HEK293 (cell line): Measurements from ENCODE around the gene RSPO1.

Source experiments
- CTCF ChIA-PET: fragments of 350-600 bp; formaldehyde crosslinking; extraction: SDS; loops from one replicate; lab custom pipeline; 2021; ENCODE audit warnings: antibody characterized with exemption; lab: Yijun Ruan, JAX
- POLR2A ChIA-PET: fragments of 300-600 bp; formaldehyde crosslinking; extraction: SDS; loops from one replicate; lab custom pipeline; 2020; ENCODE audit warnings: antibody characterized with exemption, inconsistent platforms; lab: Yijun Ruan, JAX
- H3K27ac ChIP-seq: fragments of 200-500 bp; sonication (Bioruptor generic); 2 replicates; pipeline ENCODE4 v1.5.1; 2014; ENCODE audit warnings: low read depth, low read length, control low read depth, inconsistent platforms; ENCODE audit errors: extremely low read depth
- H3K36me3 ChIP-seq, 2 experiments: fragments of 200-500 bp in 1 of 2; sonication (Bioruptor generic) in 1 of 2; 1 replicate in 1 of 2; 2 replicates in 1 of 2; pipeline ENCODE4 v1.5.1; 2014 to 2017; ENCODE audit warnings: inconsistent platforms in 2 of 2, low read length in 2 of 2; ENCODE audit not compliant: control insufficient read depth in 2 of 2, insufficient read depth in 1 of 2
- H3K4me1 ChIP-seq: fragments of 200-500 bp; sonication (Bioruptor generic); 2 replicates; pipeline ENCODE4 v1.5.1; 2014; ENCODE audit warnings: mild to moderate bottlenecking, low read length, inconsistent platforms; ENCODE audit not compliant: control insufficient read depth, insufficient read depth
- H3K4me3 ChIP-seq: 2 replicates; pipeline ENCODE4 v1.5.1; 2011; ENCODE audit warnings: low read depth, mild to moderate bottlenecking, control low read depth, low read length, moderate library complexity
- H3K9me3 ChIP-seq: fragments of 200-500 bp; sonication (Bioruptor generic); 2 replicates; pipeline ENCODE4 v1.5.1; 2014; ENCODE audit warnings: low read depth, low read length, inconsistent platforms; ENCODE audit not compliant: control insufficient read depth, insufficient read depth
- GLIS1 ChIP-seq: fragments of 450-650 bp; formaldehyde crosslinking; IDR thresholded peaks from 2 replicates; pipeline ENCODE4 v1.5.1; 2016; ENCODE audit warnings: missing biosample characterization, missing genetic modification characterization
- GLIS2 ChIP-seq: fragments of 450-650 bp; formaldehyde crosslinking; IDR thresholded peaks from 2 replicates; pipeline ENCODE4 v1.5.1; 2016; ENCODE audit warnings: missing biosample characterization, missing genetic modification characterization
- KLF1 ChIP-seq: fragments of 450-650 bp; formaldehyde crosslinking; IDR thresholded peaks from 2 replicates; pipeline ENCODE4 v1.5.1; 2016; ENCODE audit warnings: missing biosample characterization, missing genetic modification characterization
- KLF17 ChIP-seq: fragments of 450-650 bp; formaldehyde crosslinking; IDR thresholded peaks from 2 replicates; pipeline ENCODE4 v1.5.1; 2016; ENCODE audit warnings: missing biosample characterization, missing genetic modification characterization
- KLF9 ChIP-seq: fragments of 450-650 bp; formaldehyde crosslinking; IDR thresholded peaks from 2 replicates; pipeline ENCODE4 v1.5.1; 2016; ENCODE audit warnings: missing biosample characterization, missing genetic modification characterization, low read depth
- PBX3 ChIP-seq: sonication (generic); formaldehyde crosslinking; IDR thresholded peaks from 2 replicates; pipeline ENCODE4 v1.8.1; 2022; ENCODE audit warnings: mild to moderate bottlenecking, moderate library complexity, missing genetic modification reagents
- RBAK ChIP-seq: fragments of 450-650 bp; formaldehyde crosslinking; IDR thresholded peaks from 2 replicates; pipeline ENCODE4 v1.5.1; 2016; ENCODE audit warnings: missing biosample characterization, missing genetic modification characterization
- SCRT1 ChIP-seq: fragments of 450-650 bp; formaldehyde crosslinking; IDR thresholded peaks from 2 replicates; pipeline ENCODE4 v1.5.1; 2016; ENCODE audit warnings: missing biosample characterization, missing genetic modification characterization, borderline replicate concordance
- SP2 ChIP-seq: fragments of 450-650 bp; formaldehyde crosslinking; IDR thresholded peaks from 2 replicates; pipeline ENCODE4 v1.5.1; 2016; ENCODE audit warnings: missing biosample characterization, missing genetic modification characterization
- SP3 ChIP-seq: fragments of 450-650 bp; formaldehyde crosslinking; IDR thresholded peaks from 2 replicates; pipeline ENCODE4 v1.5.1; 2016; ENCODE audit warnings: missing biosample characterization, missing genetic modification characterization
- SP7 ChIP-seq: fragments of 450-650 bp; formaldehyde crosslinking; IDR thresholded peaks from 2 replicates; pipeline ENCODE4 v1.5.1; 2016; ENCODE audit warnings: missing biosample characterization, missing genetic modification characterization
- ZBTB1 ChIP-seq: fragments of 450-650 bp; formaldehyde crosslinking; IDR thresholded peaks from 2 replicates; pipeline ENCODE4 v1.5.1; 2016; ENCODE audit warnings: missing biosample characterization, missing genetic modification characterization
- ZBTB11 ChIP-seq: fragments of 450-650 bp; formaldehyde crosslinking; conservative IDR thresholded peaks from 2 replicates; pipeline ENCODE4 v1.5.1; 2016; ENCODE audit warnings: low read depth, missing biosample characterization, missing genetic modification characterization
- ZBTB17 ChIP-seq: fragments of 450-650 bp; formaldehyde crosslinking; IDR thresholded peaks from 2 replicates; pipeline ENCODE4 v1.5.1; 2016; ENCODE audit warnings: missing biosample characterization, missing genetic modification characterization
- ZEB2 ChIP-seq: fragments of 450-650 bp; formaldehyde crosslinking; IDR thresholded peaks from 2 replicates; pipeline ENCODE4 v1.5.1; 2016; ENCODE audit warnings: missing biosample characterization, missing genetic modification characterization
- ZFHX2 ChIP-seq: fragments of 450-650 bp; formaldehyde crosslinking; conservative IDR thresholded peaks from 2 replicates; pipeline ENCODE4 v1.5.1; 2016; ENCODE audit warnings: missing biosample characterization, missing genetic modification characterization
- ZFP69B ChIP-seq: fragments of 450-650 bp; formaldehyde crosslinking; IDR thresholded peaks from 2 replicates; pipeline ENCODE4 v1.5.1; 2016; ENCODE audit warnings: missing biosample characterization, missing genetic modification characterization
- ZNF114 ChIP-seq: fragments of 450-650 bp; formaldehyde crosslinking; IDR thresholded peaks from 2 replicates; pipeline ENCODE4 v1.5.0; 2017; ENCODE audit warnings: missing biosample characterization, missing genetic modification characterization
- ZNF184 ChIP-seq: fragments of 450-650 bp; IDR thresholded peaks from 2 replicates; pipeline ENCODE4 v1.5.1; 2018; ENCODE audit warnings: missing biosample characterization, mild to moderate bottlenecking, missing genetic modification characterization
- ZNF274 ChIP-seq, 2 experiments: fragments of 200-500 bp in 1 of 2; fragments of 450-650 bp in 1 of 2; sonication (Bioruptor generic) in 1 of 2; formaldehyde crosslinking in 1 of 2; IDR thresholded peaks; 2 replicates each; pipeline versions ENCODE4 v1.5.1 to v1.6.1; 2014 to 2016; ENCODE audit warnings: borderline replicate concordance in 1 of 2, inconsistent platforms in 1 of 2, low read length in 1 of 2, missing biosample characterization in 1 of 2, missing genetic modification characterization in 1 of 2
- ZNF280D ChIP-seq: fragments of 450-650 bp; formaldehyde crosslinking; IDR thresholded peaks from 2 replicates; pipeline ENCODE4 v1.5.1; 2016; ENCODE audit warnings: missing biosample characterization, missing genetic modification characterization
- ZNF335 ChIP-seq: fragments of 450-650 bp; formaldehyde crosslinking; conservative IDR thresholded peaks from 2 replicates; pipeline ENCODE4 v1.5.1; 2016; ENCODE audit warnings: missing biosample characterization, missing genetic modification characterization
- ZNF449 ChIP-seq: fragments of 450-650 bp; formaldehyde crosslinking; IDR thresholded peaks from 2 replicates; pipeline ENCODE4 v1.5.1; 2017; ENCODE audit warnings: missing biosample characterization, mild to moderate bottlenecking, missing genetic modification characterization, moderate library complexity
- ZNF600 ChIP-seq: fragments of 450-650 bp; formaldehyde crosslinking; IDR thresholded peaks from 2 replicates; pipeline ENCODE4 v1.5.1; 2016; ENCODE audit warnings: missing biosample characterization, missing genetic modification characterization
- ZSCAN5A ChIP-seq: fragments of 450-650 bp; formaldehyde crosslinking; IDR thresholded peaks from 2 replicates; pipeline ENCODE4 v1.5.1; 2016; ENCODE audit warnings: missing biosample characterization, missing genetic modification characterization

The RSPO1 gene

GRCh38 chr1:37634244-37634991 lies at the start of gene RSPO1:
RSPO1 (minus strand) TSS chr1:37634892; CDS start chr1:37629661, 5,231 bp downstream.
- POLR2A ChIA-PET, result interaction anchor here (0.8 kb wide), 1 partner anchor 173 kb away, joined by 4 read pairs; the partner anchor contains the start of genes C1orf122 and YRDC
- Histone ChIP-seq H3K4me3 (peak within 1 kb of the TSS; percentile 25), H3K9me3 (no peaks in the 10 kb centered on the region), H3K4me1 (no peaks in the 10 kb centered on the region), H3K36me3 (no peaks in the 10 kb centered on the region), H3K27ac (no peak within 1 kb of the TSS)
- CTCF ChIA-PET, result interaction anchor here (0.6 to 2.0 kb wide), 3 partner anchors 32 to 926 kb away, joined by 3 to 7 read pairs (median 5); no protein-coding TSS in a partner anchor
- no peak for TF ChIP-seq SCRT1 (tag by site-specific recombination)
- no peak for TF ChIP-seq ZSCAN5A
- peak; percentile 80 for TF ChIP-seq KLF1 (tag by site-specific recombination)
- no peak for TF ChIP-seq RBAK
- TF ChIP-seq KLF17 (tag by site-specific recombination), result peak; percentile 68
- TF ChIP-seq ZNF600 (tag by site-specific recombination), result peak; percentile 45; the same call in 1 of the 2 replicates
- peak; percentile 94 for TF ChIP-seq GLIS2 (tag by site-specific recombination)
- TF ChIP-seq ZFP69B (tag by site-specific recombination), result no peak
- TF ChIP-seq ZBTB17 (tag by site-specific recombination), result peak; percentile 81
- no peak for TF ChIP-seq ZBTB11
- TF ChIP-seq KLF9 (tag by site-specific recombination), result no peak
- 0 out of 2 replicates have a peak, but pooled peaks have one; percentile 18 for TF ChIP-seq PBX3 (CRISPR knock-in tag)
- TF ChIP-seq SP2 (tag by site-specific recombination), result 0 out of 2 replicates have a peak, but pooled peaks have one; percentile 10
- TF ChIP-seq SP7 (tag by site-specific recombination), result 0 out of 2 replicates have a peak, but pooled peaks have one; percentile 15
- no peak for TF ChIP-seq ZNF184 (tag by site-specific recombination)
- TF ChIP-seq ZNF335 (tag by site-specific recombination), result peak; percentile 69; the same call in 1 of the 2 replicates
- peak; percentile 38; the same call in 1 of the 2 replicates for TF ChIP-seq ZEB2 (tag by site-specific recombination)
- TF ChIP-seq ZNF280D (tag by site-specific recombination), result no peak
- no peak for TF ChIP-seq ZNF274 (IDR thresholded peaks at IDR 0.05; ENCODE audit: low read length)
- no peak for TF ChIP-seq ZNF274 (tag by site-specific recombination; IDR thresholded peaks at IDR 0.05; ENCODE audit: borderline replicate concordance)
- TF ChIP-seq ZNF114, result no peak
- peak; percentile 49 for TF ChIP-seq ZFHX2 (tag by site-specific recombination)
- peak; percentile 70 for TF ChIP-seq GLIS1 (tag by site-specific recombination)
- TF ChIP-seq ZBTB1 (tag by site-specific recombination), result no peak
- 0 out of 2 replicates have a peak, but pooled peaks have one; percentile 24 for TF ChIP-seq ZNF449 (tag by site-specific recombination)
- 0 out of 2 replicates have a peak, but pooled peaks have one; percentile 6 for TF ChIP-seq SP3 (tag by site-specific recombination)
